C4-2B (cell line): ENCODE measurements around the gene TGFBI.

ENCODE experiments used
- CTCF ChIP-seq: fragments of 450-650 bp; conservative IDR thresholded peaks from 2 replicates; pipeline ENCODE4 v1.5.1; 2017; ENCODE audit warnings: mild to moderate bottlenecking
- ZFX ChIP-seq: fragments of 450-650 bp; IDR thresholded peaks from 2 replicates; pipeline ENCODE4 v1.6.1; 2017

GRCh38 chr5:136014049-136015002, 14.5 kb upstream of the TGFBI start:
- TF ChIP-seq ZFX: no peak
- TF ChIP-seq CTCF: no peak
